HepG2 (cell line): ENCODE measurements around the gene BAZ1A. TPM values are rescaled to one million over a fixed set of nuclear protein-coding genes. Genes with fewer than 3 reads are reported as not detected.

Experiments used
- ATF6 ChIP-seq: sonication (generic); formaldehyde crosslinking; conservative IDR thresholded peaks from 2 replicates; pipeline ENCODE4 v1.4.0; 2020; ENCODE audit warnings: missing genetic modification reagents
- CREBL2 ChIP-seq: sonication (generic); formaldehyde crosslinking; IDR thresholded peaks from 2 replicates; pipeline ENCODE4 v1.8.1; 2023; ENCODE audit warnings: missing genetic modification reagents, mild to moderate bottlenecking, borderline replicate concordance
- ETS1 ChIP-seq: sonication (generic); formaldehyde crosslinking; IDR thresholded peaks from 2 replicates; pipeline ENCODE4 v1.4.0; 2020; ENCODE audit warnings: missing genetic modification reagents
- FOXJ3 ChIP-seq: sonication (generic); formaldehyde crosslinking; IDR thresholded peaks from 2 replicates; pipeline ENCODE4 v1.4.0; 2020; ENCODE audit warnings: missing genetic modification reagents, mild to moderate bottlenecking, borderline replicate concordance
- GLI4 ChIP-seq: sonication (generic); formaldehyde crosslinking; IDR thresholded peaks from 2 replicates; pipeline ENCODE4 v1.5.1; 2020; ENCODE audit warnings: missing genetic modification reagents, mild to moderate bottlenecking, moderate library complexity, borderline replicate concordance
- HIC2 ChIP-seq: sonication (generic); formaldehyde crosslinking; IDR thresholded peaks from 2 replicates; pipeline ENCODE4 v1.9.0; 2022; ENCODE audit warnings: low read depth, missing genetic modification reagents
- IRF9 ChIP-seq: sonication (generic); formaldehyde crosslinking; IDR thresholded peaks from 2 replicates; pipeline ENCODE4 v1.8.0; 2022; ENCODE audit warnings: missing genetic modification reagents, mild to moderate bottlenecking, borderline replicate concordance
- KDM1A ChIP-seq: IDR thresholded peaks from 2 replicates; pipeline ENCODE4 v1.6.1; 2016; ENCODE audit warnings: missing compliant biosample characterization
- MLX ChIP-seq: IDR thresholded peaks from 2 replicates; pipeline ENCODE4 v1.6.1; 2016
- RBFOX2 ChIP-seq: fragments of 200-400 bp; formaldehyde crosslinking; IDR thresholded peaks from 2 replicates; pipeline ENCODE4 v1.6.1; 2017; ENCODE audit warnings: low read depth, mild to moderate bottlenecking, low read length
- RFX1 ChIP-seq: fragments of 450-650 bp; IDR thresholded peaks from 2 replicates; pipeline ENCODE4 v1.6.1; 2017
- SNAPC5 ChIP-seq: sonication (generic); formaldehyde crosslinking; IDR thresholded peaks from 2 replicates; pipeline ENCODE4 v1.8.1; 2023; ENCODE audit warnings: mild to moderate bottlenecking, missing genetic modification reagents, borderline replicate concordance
- ZKSCAN5 ChIP-seq: sonication (generic); formaldehyde crosslinking; IDR thresholded peaks from 2 replicates; pipeline ENCODE4 v1.5.1; 2020; ENCODE audit warnings: mild to moderate bottlenecking, missing genetic modification reagents
- ZNF276 ChIP-seq: sonication (generic); formaldehyde crosslinking; IDR thresholded peaks from 2 replicates; pipeline ENCODE4 v1.4.0; 2020; ENCODE audit warnings: mild to moderate bottlenecking, low read depth, missing genetic modification reagents
- ZNF326 ChIP-seq: sonication (generic); formaldehyde crosslinking; IDR thresholded peaks from 2 replicates; pipeline ENCODE4 v1.4.0; 2020; ENCODE audit warnings: missing genetic modification reagents, borderline replicate concordance
- ZNF335 ChIP-seq: sonication (generic); formaldehyde crosslinking; IDR thresholded peaks from 2 replicates; pipeline ENCODE4 v1.4.0; 2020; ENCODE audit warnings: missing genetic modification reagents
- ZNF451 ChIP-seq: sonication (generic); formaldehyde crosslinking; IDR thresholded peaks from 2 replicates; pipeline ENCODE4 v1.5.0; 2020; ENCODE audit warnings: mild to moderate bottlenecking, missing genetic modification reagents
- ZNF607 ChIP-seq: sonication (generic); formaldehyde crosslinking; IDR thresholded peaks from 2 replicates; pipeline ENCODE4 v1.5.1; 2020; ENCODE audit warnings: missing genetic modification reagents, mild to moderate bottlenecking, borderline replicate concordance
- ZNF678 ChIP-seq: sonication (generic); formaldehyde crosslinking; IDR thresholded peaks from 2 replicates; pipeline ENCODE4 v1.4.0; 2020; ENCODE audit warnings: mild to moderate bottlenecking, missing genetic modification reagents
- polyA plus RNA-seq, 8 experiments: library from polyadenylated mRNA; depleted of rRNA in 3 of 8; stranded (reverse) in 7 of 8; unstranded in 1 of 8; fragments of >200 nt; fragmentation: Illumina TruSeq in 4 of 8; extraction: Trizol in 4 of 8; gene quantifications; 2 replicates each; pipeline versions ENCODE4 v1.2.1 to v1.2.3, GENCODE V29; 2011 to 2016; ENCODE audit warnings: low read depth in 4 of 8, missing spikeins in 1 of 8, mixed read lengths in 1 of 8; ENCODE audit not compliant: insufficient read depth in 1 of 8
- total RNA-seq, 5 experiments: library from RNA; depleted of rRNA; stranded (reverse); fragments of >200 nt; fragmentation: Illumina TruSeq; extraction: Trizol; gene quantifications; 2 replicates each; pipeline ENCODE4 v1.2.3, GENCODE V29; 2016; ENCODE audit warnings: low read depth in 1 of 5

The BAZ1A gene
- total and polyA plus RNA-seq, 2 of the 13 experiments (the other 11 are each of a cell fraction or from before 2014, with no cell fraction given): 20.9 to 56.8 TPM

- TF ChIP-seq FOXJ3 (CRISPR knock-in tag) (no peak; the same call in 1 of the 2 replicates), ZNF326 (no peak), ZNF276 (peak; percentile 89; the same call in 1 of the 2 replicates), ATF6 (CRISPR knock-in tag) (no peak), HIC2 (CRISPR knock-in tag) (peak; percentile 94), ZNF607 (peak; percentile 88), ZNF335 (CRISPR knock-in tag) (peak; percentile 49; the same call in 1 of the 2 replicates), ZKSCAN5 (CRISPR knock-in tag) (no peak), ETS1 (no peak), RBFOX2 (peak; percentile 99), SNAPC5 (no peak), CREBL2 (CRISPR knock-in tag) (no peak), GLI4 (CRISPR knock-in tag) (peak; percentile 78; the same call in 1 of the 2 replicates), MLX (CRISPR knock-in tag) (no peak), IRF9 (peak; percentile 99), KDM1A (no peak), ZNF678 (0 out of 2 replicates have a peak, but pooled peaks have one; percentile 79), ZNF451 (CRISPR knock-in tag) (peak; percentile 95), RFX1 (no peak)
Observed at GRCh38 chr14:34714320-34715126, 160.6 kb downstream of the BAZ1A start, which contains the start of gene CFL2 (continued).
